BJ (cell line): ENCODE results near the gene EGLN2. TPM values are rescaled to one million over a fixed set of nuclear protein-coding genes. Genes with fewer than 3 reads are reported as not detected.

Source experiments
- CTCF ChIA-PET: fragments of 350-600 bp; formaldehyde crosslinking; extraction: SDS; loops from one replicate; lab custom pipeline; 2021; ENCODE audit warnings: antibody characterized with exemption, inconsistent platforms; lab: Yijun Ruan, JAX
- POLR2A ChIA-PET: fragments of 300-600 bp; sonication (Branson Sonifier 250); formaldehyde crosslinking; extraction: SDS; loops from one replicate; lab custom pipeline; 2021; ENCODE audit warnings: antibody characterized with exemption; lab: Charles Lee
- DNase-seq: peaks from one replicate; pipeline ENCODE4 v3.0.0-alpha.2; 2011; ENCODE audit warnings: low read depth
- H3K27me3 ChIP-seq: 2 replicates; pipeline ENCODE4 v1.6.0; 2011; ENCODE audit warnings: low read length; ENCODE audit not compliant: control insufficient read depth, insufficient read depth
- H3K36me3 ChIP-seq: 2 replicates; pipeline ENCODE4 v1.5.1; 2011; ENCODE audit warnings: low read length; ENCODE audit not compliant: control insufficient read depth, insufficient read depth
- H3K4me3 ChIP-seq: 2 replicates; pipeline ENCODE4 v1.5.1; 2011; ENCODE audit warnings: low read depth, mild to moderate bottlenecking, control low read depth, low read length
- polyA plus RNA-seq: library from polyadenylated mRNA; depleted of rRNA; stranded (reverse); fragments of >200 nt; gene quantifications from 2 replicates; pipeline ENCODE4 v1.2.3, GENCODE V29; 2011
- TF ChIP-seq, protein P1 (sequence below): IDR thresholded peaks from 2 replicates; pipeline ENCODE4 v1.5.1; 2011; ENCODE audit warnings: low read depth, mild to moderate bottlenecking, control low read depth, inconsistent platforms, low read length, moderate library complexity; ENCODE audit not compliant: insufficient read depth

EGLN2 gene
- polyA plus RNA-seq, 1 experiment, result 65.5 TPM

DNA sequence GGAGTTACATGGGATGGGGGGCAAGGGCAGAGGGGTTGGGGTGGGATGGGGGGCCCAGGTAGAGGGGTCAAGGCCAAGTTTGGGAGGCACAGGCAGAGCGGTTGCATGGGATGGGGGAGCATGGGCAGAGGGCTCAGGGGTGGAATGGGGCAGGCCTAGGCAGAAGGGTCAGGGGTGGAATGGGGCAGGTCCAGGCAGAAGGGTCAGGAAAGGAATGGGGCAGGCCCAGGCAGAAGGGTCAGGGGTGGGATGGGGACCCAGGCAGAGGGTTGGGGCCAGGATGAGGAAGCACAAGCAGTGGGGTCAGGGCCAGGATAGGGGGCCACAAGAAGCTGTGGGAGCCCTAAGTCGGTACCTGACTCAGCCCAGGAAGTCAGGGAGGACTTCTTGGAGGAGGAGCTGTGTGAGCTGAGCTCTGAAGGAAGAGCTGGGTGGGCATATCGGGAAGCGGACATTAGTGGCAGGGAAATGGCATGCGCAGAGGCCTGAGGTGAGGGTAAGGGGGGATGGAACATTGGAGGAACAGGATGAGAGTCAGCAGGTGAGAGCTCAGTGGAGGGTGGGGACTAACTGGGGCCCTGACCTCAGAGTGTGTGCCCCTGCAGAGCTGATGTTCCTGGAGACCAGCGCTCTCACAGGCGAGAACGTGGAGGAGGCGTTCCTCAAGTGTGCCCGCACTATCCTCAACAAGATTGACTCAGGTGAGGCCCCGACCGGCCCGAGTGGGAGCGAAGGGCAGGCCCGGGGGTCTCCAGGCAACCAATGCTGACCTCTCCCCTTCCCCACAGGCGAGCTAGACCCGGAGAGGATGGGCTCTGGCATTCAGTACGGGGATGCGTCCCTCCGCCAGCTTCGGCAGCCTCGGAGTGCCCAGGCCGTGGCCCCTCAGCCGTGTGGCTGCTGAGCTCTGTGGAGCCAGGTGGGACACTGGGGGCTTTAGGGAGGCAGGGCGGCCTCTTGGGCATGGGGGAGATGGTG, 12.6 kb upstream of the EGLN2 start:
- no peak for DNase-seq
- ChIA-PET POLR2A (no interaction called here), CTCF (interaction anchor here (1.1 kb wide), 1 partner anchor 12 kb away, joined by 3 read pairs; the partner anchor contains the start of gene EGLN2)
- Histone ChIP-seq H3K4me3 (no peak overlapping the region), H3K27me3 (no peaks in the 10 kb centered on the region), H3K36me3 (no peaks in the 10 kb centered on the region; the same call in none of the 2 replicates)
- TF ChIP-seq, protein P1, sequence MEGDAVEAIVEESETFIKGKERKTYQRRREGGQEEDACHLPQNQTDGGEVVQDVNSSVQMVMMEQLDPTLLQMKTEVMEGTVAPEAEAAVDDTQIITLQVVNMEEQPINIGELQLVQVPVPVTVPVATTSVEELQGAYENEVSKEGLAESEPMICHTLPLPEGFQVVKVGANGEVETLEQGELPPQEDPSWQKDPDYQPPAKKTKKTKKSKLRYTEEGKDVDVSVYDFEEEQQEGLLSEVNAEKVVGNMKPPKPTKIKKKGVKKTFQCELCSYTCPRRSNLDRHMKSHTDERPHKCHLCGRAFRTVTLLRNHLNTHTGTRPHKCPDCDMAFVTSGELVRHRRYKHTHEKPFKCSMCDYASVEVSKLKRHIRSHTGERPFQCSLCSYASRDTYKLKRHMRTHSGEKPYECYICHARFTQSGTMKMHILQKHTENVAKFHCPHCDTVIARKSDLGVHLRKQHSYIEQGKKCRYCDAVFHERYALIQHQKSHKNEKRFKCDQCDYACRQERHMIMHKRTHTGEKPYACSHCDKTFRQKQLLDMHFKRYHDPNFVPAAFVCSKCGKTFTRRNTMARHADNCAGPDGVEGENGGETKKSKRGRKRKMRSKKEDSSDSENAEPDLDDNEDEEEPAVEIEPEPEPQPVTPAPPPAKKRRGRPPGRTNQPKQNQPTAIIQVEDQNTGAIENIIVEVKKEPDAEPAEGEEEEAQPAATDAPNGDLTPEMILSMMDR, result no peak

DNA sequence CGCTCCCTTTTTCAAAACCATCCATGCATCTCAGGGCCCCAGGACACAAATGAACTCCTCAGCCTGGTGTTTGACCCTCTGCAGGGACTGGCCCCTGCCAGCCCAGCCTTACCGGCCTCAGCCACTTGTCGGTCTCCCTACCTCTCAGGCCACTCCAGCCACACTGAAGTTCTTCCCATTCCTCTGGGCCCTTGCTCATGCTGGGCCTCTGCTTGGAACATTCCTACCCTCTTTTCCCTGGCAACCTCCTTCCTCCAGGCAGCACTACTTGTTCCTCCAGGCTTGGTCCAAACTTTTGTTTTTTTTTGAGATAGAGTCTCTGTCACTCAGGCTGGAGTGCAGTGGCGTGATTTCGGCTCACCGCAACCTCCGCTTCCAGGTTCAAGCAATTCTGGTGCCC, 7.6 kb upstream of the EGLN2 start:
- Histone ChIP-seq H3K36me3 (no peaks in the 10 kb centered on the region; the same call in none of the 2 replicates), H3K27me3 (no peaks in the 10 kb centered on the region), H3K4me3 (no peak overlapping the region)
- ChIA-PET POLR2A (no interaction called here), CTCF (no interaction called here)
- no peak for DNase-seq
- TF ChIP-seq, protein P1, result no peak

DNA sequence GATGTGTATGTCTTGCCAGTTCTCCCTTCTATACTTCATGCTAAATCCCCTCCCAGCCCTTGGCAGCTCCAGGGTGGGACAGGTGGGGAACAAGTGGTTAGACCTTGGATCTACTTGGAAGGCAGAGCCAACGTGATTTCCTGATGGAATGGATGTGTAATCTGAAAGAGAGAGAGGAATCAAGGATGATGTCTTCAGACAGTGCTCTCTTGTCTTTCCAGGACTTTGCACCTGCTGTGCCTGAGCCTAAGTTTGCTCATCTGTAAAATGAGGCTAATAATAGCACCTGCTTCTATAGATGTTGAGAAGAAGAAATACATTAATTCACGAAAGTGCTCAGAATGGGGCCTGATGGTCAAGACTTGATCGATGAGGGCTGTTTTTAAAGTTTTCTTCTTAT, 7.0 kb upstream of the EGLN2 start:
- DNase-seq, result no peak
- TF ChIP-seq, protein P1, result no peak
- Histone ChIP-seq H3K27me3 (no peaks in the 10 kb centered on the region), H3K36me3 (no peaks in the 10 kb centered on the region; the same call in 1 of the 2 replicates), H3K4me3 (no peak overlapping the region)
- ChIA-PET POLR2A (no interaction called here), CTCF (no interaction called here)

DNA sequence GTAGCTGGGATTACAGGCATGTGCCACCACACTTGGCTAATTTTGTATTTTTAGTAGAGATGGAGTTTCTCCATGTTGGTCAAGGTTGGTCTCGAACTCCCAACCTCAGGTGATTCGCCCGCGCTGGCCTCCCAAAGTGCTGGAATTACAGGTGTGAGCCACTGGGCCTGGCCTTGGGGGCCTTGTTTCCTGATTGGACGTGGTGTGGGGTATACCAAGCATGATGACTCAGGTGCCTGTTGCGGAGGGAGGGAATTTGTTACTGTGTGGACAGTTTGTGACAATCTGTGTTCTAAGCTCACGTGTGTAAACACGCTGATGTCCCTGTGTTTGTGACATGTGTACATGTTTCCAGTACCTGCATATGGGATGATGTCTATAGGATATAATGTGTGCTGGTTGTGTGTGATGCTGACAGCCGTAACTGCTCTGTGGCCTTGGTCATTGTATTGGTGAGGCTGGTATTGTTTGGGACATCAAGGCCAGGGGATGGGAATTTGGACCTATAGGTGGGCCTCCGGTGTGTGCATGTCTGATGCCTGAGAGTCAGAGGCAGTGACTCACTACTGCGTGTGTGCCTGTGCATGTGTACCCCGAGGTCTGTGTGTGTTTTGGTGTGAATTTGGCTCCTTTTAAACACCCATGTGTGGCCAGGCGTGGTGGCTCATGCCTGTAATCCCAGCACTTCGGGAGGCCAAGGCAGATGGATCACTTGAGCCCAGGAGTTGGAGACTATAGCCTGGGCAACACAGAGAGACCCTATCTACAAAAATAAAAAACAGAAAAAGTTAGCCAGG, 1.6 kb upstream of the EGLN2 start:
- no peak for DNase-seq
- Histone ChIP-seq H3K27me3 (no peaks in the 10 kb centered on the region), H3K4me3 (no peak overlapping the region), H3K36me3 (peaks cover 14% of the 10 kb centered on the region; the same call in 1 of the 2 replicates)
- ChIA-PET CTCF (interaction anchor here (0.7 to 1.8 kb wide), 4 partner anchors 19 to 134 kb away, joined by 3 to 11 read pairs (median 4); partner anchors contain the start of gene RAB4B), POLR2A (interaction anchor here (0.5 kb wide), 1 partner anchor 19 kb away, joined by 23 read pairs; the partner anchor contains the start of gene RAB4B)
- TF ChIP-seq, protein P1, result no peak
